HepG2 (cell line): ENCODE measurements around the gene PDZRN4.

Experiments used
- CCAR2 ChIP-seq: fragments of 200-400 bp; formaldehyde crosslinking; optimal IDR thresholded peaks from 2 replicates; pipeline ENCODE3; 2018; ENCODE audit warnings: low read depth, mild to moderate bottlenecking, low read length, moderate library complexity
- FOXK2 ChIP-seq: fragments of 450-650 bp; IDR thresholded peaks from 2 replicates; pipeline ENCODE4 v1.6.1; 2016
- ZNF326 ChIP-seq: sonication (generic); formaldehyde crosslinking; IDR thresholded peaks from 2 replicates; pipeline ENCODE4 v1.4.0; 2020; ENCODE audit warnings: missing genetic modification reagents, borderline replicate concordance
- ZNF468 ChIP-seq: sonication (generic); formaldehyde crosslinking; IDR thresholded peaks from 2 replicates; pipeline ENCODE4 v1.8.0; 2022; ENCODE audit warnings: mild to moderate bottlenecking, moderate library complexity, missing genetic modification reagents
- TF ChIP-seq, protein P1 (sequence below): sonication (generic); formaldehyde crosslinking; IDR thresholded peaks from 2 replicates; pipeline ENCODE4 v1.5.0; 2020; ENCODE audit warnings: mild to moderate bottlenecking, missing genetic modification reagents, moderate library complexity

- TF ChIP-seq, protein P1, sequence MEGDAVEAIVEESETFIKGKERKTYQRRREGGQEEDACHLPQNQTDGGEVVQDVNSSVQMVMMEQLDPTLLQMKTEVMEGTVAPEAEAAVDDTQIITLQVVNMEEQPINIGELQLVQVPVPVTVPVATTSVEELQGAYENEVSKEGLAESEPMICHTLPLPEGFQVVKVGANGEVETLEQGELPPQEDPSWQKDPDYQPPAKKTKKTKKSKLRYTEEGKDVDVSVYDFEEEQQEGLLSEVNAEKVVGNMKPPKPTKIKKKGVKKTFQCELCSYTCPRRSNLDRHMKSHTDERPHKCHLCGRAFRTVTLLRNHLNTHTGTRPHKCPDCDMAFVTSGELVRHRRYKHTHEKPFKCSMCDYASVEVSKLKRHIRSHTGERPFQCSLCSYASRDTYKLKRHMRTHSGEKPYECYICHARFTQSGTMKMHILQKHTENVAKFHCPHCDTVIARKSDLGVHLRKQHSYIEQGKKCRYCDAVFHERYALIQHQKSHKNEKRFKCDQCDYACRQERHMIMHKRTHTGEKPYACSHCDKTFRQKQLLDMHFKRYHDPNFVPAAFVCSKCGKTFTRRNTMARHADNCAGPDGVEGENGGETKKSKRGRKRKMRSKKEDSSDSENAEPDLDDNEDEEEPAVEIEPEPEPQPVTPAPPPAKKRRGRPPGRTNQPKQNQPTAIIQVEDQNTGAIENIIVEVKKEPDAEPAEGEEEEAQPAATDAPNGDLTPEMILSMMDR (CRISPR knock-in tag), result no peak
- no peak for TF ChIP-seq CCAR2
- no peak for TF ChIP-seq ZNF468 (CRISPR knock-in tag)
- no peak for TF ChIP-seq FOXK2
- no peak for TF ChIP-seq ZNF326 (CRISPR knock-in tag)
These were observed 17.1 kb downstream of the PDZRN4 start for GRCh38 chr12:41205070-41205709.
